Gastroesophageal sphincter (tissue), 4 donors: ENCODE measurements around the gene PTGES2. TPM values are rescaled to one million over a fixed set of nuclear protein-coding genes. Genes with fewer than 3 reads are reported as not detected.
"Not testable (repeated sequence)": the region's sequence is repeated elsewhere in the genome, so short reads cannot be mapped to it uniquely, and the experiment has no call there.

Source experiments
- ATAC-seq: fragments of 150-250 bp; one replicate; pipeline ENCODE4 v1.9.1; 2016; ENCODE audit warnings: mild to moderate bottlenecking, moderate library complexity
- H3K27ac ChIP-seq, 4 donors: fragments of 200-600 bp; sonication (generic) in 3 of 4; 1 replicate in 3 of 4; 2 replicates in 1 of 4; pipeline ENCODE4 v1.5.1; 2016 to 2019
- H3K27me3 ChIP-seq: fragments of 200-600 bp; sonication (generic); one replicate; pipeline ENCODE4 v1.5.1; 2019
- H3K36me3 ChIP-seq, 2 donors: fragments of 200-600 bp; sonication (generic); one replicate each; pipeline ENCODE4 v1.5.1; 2019; ENCODE audit warnings: control low read depth in 1 of 2
- H3K4me1 ChIP-seq, 3 donors: fragments of 200-600 bp; sonication (generic); 1 replicate in 2 of 3; 2 replicates in 1 of 3; pipeline ENCODE4 v1.5.1; 2016 to 2019; ENCODE audit warnings: control low read depth in 2 of 3
- H3K4me3 ChIP-seq, 2 donors: fragments of 200-600 bp; sonication (generic); one replicate each; pipeline ENCODE4 v1.5.1; 2019; ENCODE audit warnings: mild to moderate bottlenecking in 1 of 2, moderate library complexity in 1 of 2
- H3K9me3 ChIP-seq, 3 donors: fragments of 200-600 bp; sonication (generic); one replicate each; pipeline ENCODE4 v1.5.1; 2017 to 2019; ENCODE audit warnings: control low read depth in 2 of 3
- EP300 ChIP-seq: sonication (generic); formaldehyde crosslinking; IDR thresholded peaks from one replicate; pipeline ENCODE4 v1.6.1; 2017; ENCODE audit warnings: antibody characterized with exemption, mild to moderate bottlenecking
- POLR2A ChIP-seq, 2 donors: fragments of 450-650 bp; IDR thresholded peaks; one replicate each; pipeline ENCODE4 v1.6.1; 2017; ENCODE audit warnings: antibody characterized with exemption in 2 of 2, mild to moderate bottlenecking in 2 of 2, moderate library complexity in 1 of 2
- POLR2AphosphoS5 ChIP-seq: sonication (generic); formaldehyde crosslinking; IDR thresholded peaks from one replicate; pipeline ENCODE4 v1.6.1; 2017; ENCODE audit warnings: antibody characterized with exemption
- WGBS, 2 donors: methylation state at CpG; one replicate each; pipeline ENCODE4 v1.1.5; 2018; ENCODE audit warnings: low coverage in 1 of 2; 5-methylcytosine and 5-hydroxymethylcytosine counted together
- total RNA-seq, 4 donors: library from RNA; depleted of rRNA; stranded (reverse); fragments of >200 nt; gene quantifications; one replicate each; pipeline ENCODE4 v1.1.0, GENCODE V29; 2016
- TF ChIP-seq, protein P1 (sequence below), 4 experiments: fragments of 200-600 bp in 2 of 4; fragments of 450-650 bp in 2 of 4; sonication (generic) in 1 of 4; IDR thresholded peaks; one replicate each; pipeline ENCODE4 v1.5.1; 2017 to 2019; ENCODE audit warnings: antibody characterized with exemption in 4 of 4, mild to moderate bottlenecking in 2 of 4, moderate library complexity in 2 of 4

PTGES2 gene
- total RNA-seq, 4 donors from 2014 or later = 46.1 to 85.8 (median 57.5) TPM

DNA sequence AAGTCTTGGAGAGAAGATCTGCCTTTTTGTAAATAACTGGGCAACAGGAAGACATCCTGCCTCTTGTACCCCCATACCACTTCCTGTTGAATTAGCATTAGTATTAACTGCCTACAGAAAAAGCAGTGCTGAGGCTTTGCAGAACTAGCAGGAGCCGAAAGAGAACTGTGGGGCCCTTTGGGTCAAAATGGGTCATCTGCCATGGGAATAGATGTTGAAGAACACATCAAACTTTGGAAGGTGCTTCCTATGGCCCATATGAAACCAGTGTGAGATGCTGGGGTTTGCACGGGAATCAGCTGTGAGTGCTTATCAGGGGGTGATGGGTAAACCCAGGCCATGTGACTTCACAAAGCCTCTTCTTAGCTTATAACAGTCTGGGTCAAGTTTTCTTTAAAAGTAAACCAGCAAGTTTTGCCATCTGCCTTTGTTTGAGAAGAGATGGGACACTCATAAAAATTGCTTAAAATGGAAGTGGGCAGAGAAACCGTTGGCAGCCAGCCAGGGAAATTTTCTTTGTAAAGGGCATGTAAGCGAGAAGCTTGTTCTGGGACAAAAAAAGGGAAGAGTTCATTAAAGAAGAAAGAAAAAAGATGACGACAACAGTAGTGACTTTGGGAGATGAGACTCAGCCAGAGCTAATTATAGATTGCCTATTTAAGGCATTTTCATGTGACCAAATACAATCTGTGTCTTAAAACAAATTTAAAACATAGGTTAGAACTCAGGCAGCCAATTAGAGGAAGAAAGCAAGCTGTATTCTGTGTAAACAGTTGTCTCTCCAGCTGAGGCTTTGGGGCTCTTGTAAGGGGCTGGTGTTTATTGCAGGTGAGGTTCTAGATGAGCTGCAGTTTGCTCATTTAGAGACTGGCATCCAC is 55.1 kb downstream of the PTGES2 start:
- H3K9me3 ChIP-seq = no peaks in the 10 kb centered on the region
- WGBS, 2 donors = 3 to 11% methylated on average over 4 to 5 of the region's 5 CpGs
- ATAC-seq = no peak
- no peak overlapping the region for H3K4me3 ChIP-seq
- H3K27ac ChIP-seq = peak overlapping the region; percentile 82 to 99 (median 88)
- no peaks in the 10 kb centered on the region for H3K27me3 ChIP-seq
- TF ChIP-seq POLR2AphosphoS5 (peak; percentile 58), EP300 (no peak), POLR2A (IDR thresholded peaks at IDR 0.05) (no peak)
- TF ChIP-seq, protein P1, sequence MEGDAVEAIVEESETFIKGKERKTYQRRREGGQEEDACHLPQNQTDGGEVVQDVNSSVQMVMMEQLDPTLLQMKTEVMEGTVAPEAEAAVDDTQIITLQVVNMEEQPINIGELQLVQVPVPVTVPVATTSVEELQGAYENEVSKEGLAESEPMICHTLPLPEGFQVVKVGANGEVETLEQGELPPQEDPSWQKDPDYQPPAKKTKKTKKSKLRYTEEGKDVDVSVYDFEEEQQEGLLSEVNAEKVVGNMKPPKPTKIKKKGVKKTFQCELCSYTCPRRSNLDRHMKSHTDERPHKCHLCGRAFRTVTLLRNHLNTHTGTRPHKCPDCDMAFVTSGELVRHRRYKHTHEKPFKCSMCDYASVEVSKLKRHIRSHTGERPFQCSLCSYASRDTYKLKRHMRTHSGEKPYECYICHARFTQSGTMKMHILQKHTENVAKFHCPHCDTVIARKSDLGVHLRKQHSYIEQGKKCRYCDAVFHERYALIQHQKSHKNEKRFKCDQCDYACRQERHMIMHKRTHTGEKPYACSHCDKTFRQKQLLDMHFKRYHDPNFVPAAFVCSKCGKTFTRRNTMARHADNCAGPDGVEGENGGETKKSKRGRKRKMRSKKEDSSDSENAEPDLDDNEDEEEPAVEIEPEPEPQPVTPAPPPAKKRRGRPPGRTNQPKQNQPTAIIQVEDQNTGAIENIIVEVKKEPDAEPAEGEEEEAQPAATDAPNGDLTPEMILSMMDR (IDR thresholded peaks at IDR 0.05) = no peak
- H3K36me3 ChIP-seq = no peaks in the 10 kb centered on the region
- H3K4me1 ChIP-seq = peaks cover 0 to 79% (median 24%) of the 10 kb centered on the region in 3 donors

DNA sequence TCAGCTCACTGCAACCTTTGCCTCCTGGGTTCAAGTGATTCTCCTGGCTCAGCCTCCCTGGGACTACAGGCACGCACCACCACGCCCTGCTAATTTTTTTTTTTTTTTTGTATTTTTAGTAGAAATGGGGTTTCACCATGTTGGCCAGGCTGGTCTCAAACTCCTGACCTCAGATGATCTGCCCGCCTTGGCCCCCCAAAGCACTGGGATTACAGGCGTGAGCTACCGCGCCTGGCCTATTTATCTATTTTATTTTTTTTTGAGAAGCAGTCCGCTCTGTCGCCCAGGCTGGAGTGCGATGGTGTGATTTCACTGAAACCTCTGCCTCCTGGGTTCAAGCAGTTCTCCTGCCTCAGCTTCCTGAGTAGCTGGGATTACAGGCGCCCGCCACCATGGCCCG is 56.1 kb downstream of the PTGES2 start:
- WGBS, 2 donors = 63 to 80% methylated on average over 3 to 12 of the region's 12 CpGs
- H3K4me3 ChIP-seq, ATAC-seq, H3K36me3 ChIP-seq, H3K9me3 ChIP-seq, H3K27me3 ChIP-seq: not testable (repeated sequence)
- H3K27ac ChIP-seq = peak overlapping the region; percentile 82 to 99 (median 88)
- peaks cover 0 to 79% (median 28%) of the 10 kb centered on the region in 3 donors for H3K4me1 ChIP-seq

DNA sequence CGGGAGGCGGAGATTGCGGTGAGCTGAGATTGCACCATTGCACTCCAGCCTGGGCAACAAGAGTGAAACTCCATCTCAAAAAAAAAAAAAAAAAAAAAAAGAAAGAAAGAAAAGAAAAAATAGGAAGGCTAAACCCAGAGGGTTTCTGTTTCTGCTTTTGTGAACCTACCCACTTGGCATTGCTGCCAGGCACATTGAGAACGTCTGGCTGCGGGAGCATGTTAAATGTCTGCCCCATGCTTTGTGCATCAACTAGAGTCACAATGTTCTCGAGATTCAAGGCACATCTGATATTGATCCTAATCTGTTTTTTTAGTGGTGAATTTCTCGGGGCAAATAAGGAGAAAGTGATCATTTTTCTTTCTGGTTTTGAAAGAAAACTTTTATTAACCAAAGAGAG is 56.7 kb downstream of the PTGES2 start:
- H3K27me3 ChIP-seq = no peaks in the 10 kb centered on the region
- no peak overlapping the region for H3K4me3 ChIP-seq
- H3K27ac ChIP-seq = peak overlapping the region in 3 of 4 donors; percentile 67 to 99 (median 92)
- H3K36me3 ChIP-seq = no peaks in the 10 kb centered on the region
- no peaks in the 10 kb centered on the region for H3K9me3 ChIP-seq
- WGBS, 2 donors = 16 to 53% methylated on average over 4 to 7 of the region's 7 CpGs
- peaks cover 0 to 85% (median 34%) of the 10 kb centered on the region in 3 donors for H3K4me1 ChIP-seq
- no peak for ATAC-seq
- TF ChIP-seq, protein P1 (IDR thresholded peaks at IDR 0.05) = no peak
- no peak for TF ChIP-seq EP300
- TF ChIP-seq POLR2A (IDR thresholded peaks at IDR 0.05) = no peak
- no peak for TF ChIP-seq POLR2AphosphoS5

Other genes with a start within 250 kb of the PTGES2 start
- 100 to 1,000 TPM; 112 to 146 (median 132) TPM for gene ST6GALNAC6, start 228.1 kb downstream of the PTGES2 start, total RNA-seq
- 10 to 100 TPM; 25.2 to 49.7 (median 31.7) TPM for gene ST6GALNAC4, start 210.7 kb downstream of the PTGES2 start, total RNA-seq
- 1 to 10 TPM in 2 of 4 donors, under 1 TPM in 1, not detected in 1; 0.66 to 3.4 (median 3.1) TPM for gene PIP5KL1, start 197.0 kb downstream of the PTGES2 start, total RNA-seq
- 10 to 100 TPM in 2 of 4 donors, 1 to 10 TPM in 2; 8.9 to 15.0 (median 11.2) TPM for gene DPM2, start 189.9 kb downstream of the PTGES2 start, total RNA-seq
- gene EEIG1, start 146.7 kb downstream of the PTGES2 start, total RNA-seq = 10 to 100 TPM in 3 of 4 donors, 1 to 10 TPM in 1; 7.0 to 22.0 (median 16.3) TPM
- 10 to 100 TPM in 1 of 4 donors, 1 to 10 TPM in 3; 5.3 to 11.4 (median 8.6) TPM for gene NAIF1, start 60.4 kb downstream of the PTGES2 start, total RNA-seq
- 10 to 100 TPM; 16.1 to 64.1 (median 18.3) TPM for gene SLC25A25, start 59.5 kb downstream of the PTGES2 start, total RNA-seq
- 100 to 1,000 TPM in 1 of 4 donors, 1 to 10 TPM in 1, under 1 TPM in 1, not detected in 1; 0.58 to 222 (median 1.4) TPM for gene LCN2, start 21.7 kb upstream of the PTGES2 start, total RNA-seq
- 100 to 1,000 TPM; 139 to 165 (median 145) TPM for gene BBLN, start 32.5 kb upstream of the PTGES2 start, total RNA-seq
- 10 to 100 TPM; 41.7 to 83.9 (median 58.1) TPM for gene CIZ1, start 63.8 kb upstream of the PTGES2 start, total RNA-seq
- gene DNM1, start 75.7 kb upstream of the PTGES2 start, total RNA-seq = 10 to 100 TPM in 2 of 4 donors, 1 to 10 TPM in 2; 8.6 to 22.3 (median 14.4) TPM
- 100 to 1,000 TPM in 1 of 4 donors, 10 to 100 TPM in 3; 71.1 to 130 (median 83.1) TPM for gene GOLGA2, start 148.3 kb upstream of the PTGES2 start, total RNA-seq
- 10 to 100 TPM; 18.2 to 27.5 (median 24.5) TPM for gene SWI5, start 148.5 kb upstream of the PTGES2 start, total RNA-seq
- gene TRUB2, start 194.7 kb upstream of the PTGES2 start, total RNA-seq = 10 to 100 TPM in 1 of 4 donors, 1 to 10 TPM in 3; 5.1 to 11.4 (median 7.5) TPM
- 10 to 100 TPM; 25.8 to 40.5 (median 31.8) TPM for gene COQ4, start 195.1 kb upstream of the PTGES2 start, total RNA-seq
- 10 to 100 TPM; 14.3 to 34.3 (median 20.4) TPM for gene SLC27A4, start 212.8 kb upstream of the PTGES2 start, total RNA-seq
- 10 to 100 TPM; 20.5 to 46.8 (median 30.2) TPM for gene URM1, start 243.6 kb upstream of the PTGES2 start, total RNA-seq